Lower leg skin (tissue), 3 donors: ENCODE measurements around the gene RAB19.

Experiments used
- POLR2A ChIP-seq, 2 donors: fragments of 450-650 bp; IDR thresholded peaks; one replicate each; pipeline ENCODE4 v1.6.1; 2016 to 2017; ENCODE audit warnings: antibody characterized with exemption in 2 of 2, mild to moderate bottlenecking in 1 of 2, moderate library complexity in 1 of 2
- TF ChIP-seq, protein P1 (sequence below), 3 donors: fragments of 450-650 bp; IDR thresholded peaks; one replicate each; pipeline ENCODE4 v1.5.1; 2016; ENCODE audit warnings: antibody characterized with exemption in 3 of 3, mild to moderate bottlenecking in 3 of 3, moderate library complexity in 2 of 3

GRCh38 chr7:140475747-140476333 is 72.0 kb downstream of the RAB19 start:
- no peak for TF ChIP-seq POLR2A (IDR thresholded peaks at IDR 0.05)
- TF ChIP-seq, protein P1, sequence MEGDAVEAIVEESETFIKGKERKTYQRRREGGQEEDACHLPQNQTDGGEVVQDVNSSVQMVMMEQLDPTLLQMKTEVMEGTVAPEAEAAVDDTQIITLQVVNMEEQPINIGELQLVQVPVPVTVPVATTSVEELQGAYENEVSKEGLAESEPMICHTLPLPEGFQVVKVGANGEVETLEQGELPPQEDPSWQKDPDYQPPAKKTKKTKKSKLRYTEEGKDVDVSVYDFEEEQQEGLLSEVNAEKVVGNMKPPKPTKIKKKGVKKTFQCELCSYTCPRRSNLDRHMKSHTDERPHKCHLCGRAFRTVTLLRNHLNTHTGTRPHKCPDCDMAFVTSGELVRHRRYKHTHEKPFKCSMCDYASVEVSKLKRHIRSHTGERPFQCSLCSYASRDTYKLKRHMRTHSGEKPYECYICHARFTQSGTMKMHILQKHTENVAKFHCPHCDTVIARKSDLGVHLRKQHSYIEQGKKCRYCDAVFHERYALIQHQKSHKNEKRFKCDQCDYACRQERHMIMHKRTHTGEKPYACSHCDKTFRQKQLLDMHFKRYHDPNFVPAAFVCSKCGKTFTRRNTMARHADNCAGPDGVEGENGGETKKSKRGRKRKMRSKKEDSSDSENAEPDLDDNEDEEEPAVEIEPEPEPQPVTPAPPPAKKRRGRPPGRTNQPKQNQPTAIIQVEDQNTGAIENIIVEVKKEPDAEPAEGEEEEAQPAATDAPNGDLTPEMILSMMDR (IDR thresholded peaks at IDR 0.05): no peak
